Tibial nerve (tissue), 3 donors: ENCODE results near the gene INPP5A.

ENCODE experiments used
- CTCF ChIP-seq, 5 experiments: fragments of 200-600 bp in 3 of 5; fragments of 450-650 bp in 2 of 5; sonication (generic) in 3 of 5; IDR thresholded peaks; one replicate each; pipeline ENCODE4 v1.5.1; 2016 to 2019; ENCODE audit warnings: antibody characterized with exemption in 5 of 5, mild to moderate bottlenecking in 3 of 5, moderate library complexity in 2 of 5
- POLR2A ChIP-seq, 2 donors: fragments of 450-650 bp; IDR thresholded peaks; one replicate each; pipeline ENCODE4 v1.6.1; 2017; ENCODE audit warnings: antibody characterized with exemption in 2 of 2, mild to moderate bottlenecking in 2 of 2, moderate library complexity in 2 of 2

GRCh38 chr10:132560241-132560731 lies 22.7 kb downstream of the INPP5A start:
- no peak for TF ChIP-seq POLR2A (IDR thresholded peaks at IDR 0.05)
- no peak for TF ChIP-seq CTCF (IDR thresholded peaks at IDR 0.05)
